Middle frontal gyrus (tissue), 1 donor: ENCODE results near the gene SHC3.

Experiments used
- DNase-seq: peaks from one replicate; pipeline ENCODE4 v3.0.0-alpha.2; 2015; ENCODE audit warnings: low spot score; ENCODE audit errors: extremely low spot score

The SHC3 gene

GRCh38 chr9:89109666-89110065 is 69.0 kb downstream of the SHC3 start:
- DNase-seq: no peak

- DNase-seq: no peak
Measured at GRCh38 chr9:89107406-89107805, 71.2 kb downstream of the SHC3 start.

GRCh38 chr9:89106224-89106851 is 72.3 kb downstream of the SHC3 start:
- DNase-seq: no peak

- no peak for DNase-seq
Measured at GRCh38 chr9:89104821-89105220, 73.8 kb downstream of the SHC3 start.

- DNase-seq: no peak
Measured at GRCh38 chr9:89097219-89097618, 81.4 kb downstream of the SHC3 start.

- DNase-seq: no peak
Measured at GRCh38 chr9:89096807-89097206, 81.8 kb downstream of the SHC3 start.

GRCh38 chr9:89095761-89096528 is 82.7 kb downstream of the SHC3 start:
- peak; percentile 12 for DNase-seq

GRCh38 chr9:89093201-89093975 is 85.2 kb downstream of the SHC3 start:
- DNase-seq: no peak

- DNase-seq: no peak
Measured at GRCh38 chr9:89089176-89089575, 89.4 kb downstream of the SHC3 start.

GRCh38 chr9:89083626-89084025 is 95.0 kb downstream of the SHC3 start:
- DNase-seq: no peak

- DNase-seq: no peak
Measured at GRCh38 chr9:89080193-89080592, 98.4 kb downstream of the SHC3 start.

GRCh38 chr9:89079391-89079790 is 99.2 kb downstream of the SHC3 start:
- no peak for DNase-seq

GRCh38 chr9:89078860-89079259 is 99.8 kb downstream of the SHC3 start:
- DNase-seq: no peak

GRCh38 chr9:89078421-89078820 is 100.2 kb downstream of the SHC3 start:
- no peak for DNase-seq

- no peak for DNase-seq
Measured at GRCh38 chr9:89077519-89077918, 101.1 kb downstream of the SHC3 start.

GRCh38 chr9:89073397-89073796 is 105.2 kb downstream of the SHC3 start:
- DNase-seq: no peak

- DNase-seq: no peak
Measured at GRCh38 chr9:89071591-89071990, 107.0 kb downstream of the SHC3 start.

- no peak for DNase-seq
Measured at GRCh38 chr9:89066835-89067234, 111.8 kb downstream of the SHC3 start.

GRCh38 chr9:89065921-89066320 is 112.7 kb downstream of the SHC3 start:
- no peak for DNase-seq

- DNase-seq: no peak
Measured at GRCh38 chr9:89060790-89061189, 117.8 kb downstream of the SHC3 start.

GRCh38 chr9:89059925-89060506 is 118.6 kb downstream of the SHC3 start:
- DNase-seq: no peak

GRCh38 chr9:89058906-89059305 is 119.7 kb downstream of the SHC3 start:
- no peak for DNase-seq
